KOPT-K1 (cell line): ENCODE measurements around the gene TIMMDC1.
"Not testable (repeated sequence)": the region's sequence is repeated elsewhere in the genome, so short reads cannot be mapped to it uniquely, and the experiment has no call there.

Experiments used
- H3K27ac ChIP-seq: fragments of 200-600 bp; sonication (generic); 2 replicates; pipeline ENCODE4 v1.5.1; 2016; ENCODE audit warnings: antibody characterized with exemption, mild to moderate bottlenecking, low read depth, low read length; ENCODE audit not compliant: poor library complexity, severe bottlenecking
- H3K36me3 ChIP-seq: fragments of 200-600 bp; sonication (generic); 2 replicates; pipeline ENCODE4 v1.5.1; 2017; ENCODE audit warnings: antibody characterized with exemption, mild to moderate bottlenecking, low read length, moderate library complexity; ENCODE audit not compliant: insufficient read depth
- H3K9me3 ChIP-seq: fragments of 200-600 bp; sonication (generic); 2 replicates; pipeline ENCODE4 v1.5.1; 2017; ENCODE audit warnings: antibody characterized with exemption, low read length, mild to moderate bottlenecking; ENCODE audit not compliant: insufficient read depth, poor library complexity, severe bottlenecking

The TIMMDC1 gene

DNA sequence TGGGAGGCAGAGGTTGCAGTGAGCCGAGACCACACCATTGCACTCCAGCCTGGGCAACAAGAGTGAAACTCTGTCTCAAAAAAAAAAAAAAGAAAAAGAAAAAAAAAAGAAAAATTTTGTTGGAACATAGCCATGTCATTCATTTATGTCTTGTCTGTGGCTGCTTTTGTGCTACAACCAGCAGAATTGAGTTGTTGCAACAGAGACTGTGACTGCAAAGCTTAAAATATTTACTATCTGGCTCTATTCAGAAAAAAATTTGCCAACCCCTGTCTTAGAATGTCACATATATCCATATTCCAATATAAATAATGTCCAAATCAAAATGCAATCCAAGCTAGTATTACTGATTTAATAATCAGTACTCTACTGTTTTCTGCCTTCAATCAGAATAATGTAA is 35.9 kb downstream of the TIMMDC1 start:
- H3K27ac ChIP-seq = no peak overlapping the region
- no peaks in the 10 kb centered on the region for H3K9me3 ChIP-seq
- H3K36me3 ChIP-seq = no peaks in the 10 kb centered on the region

DNA sequence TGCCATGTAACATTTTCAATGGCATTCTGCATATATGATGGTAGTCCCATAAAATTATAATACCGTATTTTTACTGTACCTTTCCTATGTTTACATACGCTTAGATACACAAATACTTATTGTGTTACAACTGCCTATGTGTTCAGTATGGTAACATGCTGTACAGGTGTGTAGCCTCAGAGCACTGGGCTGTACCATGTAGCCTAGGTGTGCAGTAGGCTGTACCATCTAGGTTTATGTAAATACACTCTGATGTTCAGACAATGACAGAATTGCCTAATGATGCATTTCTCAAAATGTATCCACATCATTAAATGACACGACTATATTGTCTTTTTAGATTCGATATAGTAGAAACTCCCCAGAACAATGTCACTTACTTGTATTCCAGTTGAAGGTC is 38.4 kb downstream of the TIMMDC1 start:
- Histone ChIP-seq H3K27ac (no peak overlapping the region), H3K9me3 (no peaks in the 10 kb centered on the region), H3K36me3 (no peaks in the 10 kb centered on the region)

DNA sequence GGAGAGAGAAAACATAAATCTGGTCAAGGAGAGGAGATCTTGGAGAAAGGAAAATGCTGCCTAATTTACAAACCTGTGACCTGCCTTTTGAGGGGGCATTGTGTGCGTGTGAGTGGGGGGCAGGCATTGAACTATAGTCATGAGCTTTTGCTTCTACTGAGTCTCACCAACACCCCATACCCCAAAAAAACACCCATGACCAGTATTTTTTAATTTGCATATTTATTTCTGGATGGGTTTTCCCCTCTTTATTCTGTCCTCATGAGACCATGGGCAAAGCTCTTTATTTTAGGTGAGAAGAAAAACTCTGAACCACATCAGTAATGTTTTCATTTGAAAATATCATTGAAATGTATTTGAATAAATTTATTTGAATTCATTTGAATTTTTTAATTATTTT is 40.4 kb downstream of the TIMMDC1 start:
- Histone ChIP-seq H3K36me3 (no peaks in the 10 kb centered on the region), H3K9me3 (no peaks in the 10 kb centered on the region)

DNA sequence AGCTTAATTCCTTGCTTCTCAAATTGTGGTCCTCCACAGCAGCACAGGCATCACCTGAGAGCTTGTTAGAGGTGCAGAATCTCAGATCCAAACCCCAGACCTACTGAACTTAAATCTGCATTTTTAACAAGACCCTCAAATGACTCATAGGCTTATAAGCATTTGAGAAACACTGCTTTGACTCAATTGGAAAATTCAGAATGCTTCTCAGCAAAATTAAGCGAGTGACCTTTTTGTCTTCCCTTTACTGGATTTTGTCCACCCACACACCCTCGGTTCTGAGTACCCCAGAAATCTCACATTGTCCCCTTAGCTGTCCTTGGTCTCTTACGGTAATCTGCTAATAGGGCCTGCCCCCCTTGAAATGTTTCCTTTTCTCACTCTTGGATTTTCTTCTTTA is 43.2 kb downstream of the TIMMDC1 start:
- Histone ChIP-seq H3K9me3 (no peaks in the 10 kb centered on the region), H3K36me3 (no peaks in the 10 kb centered on the region), H3K27ac (no peak overlapping the region)

More for the DNA sequence above, 40.4 kb downstream of the TIMMDC1 start:
- H3K27ac ChIP-seq = no peak overlapping the region

DNA sequence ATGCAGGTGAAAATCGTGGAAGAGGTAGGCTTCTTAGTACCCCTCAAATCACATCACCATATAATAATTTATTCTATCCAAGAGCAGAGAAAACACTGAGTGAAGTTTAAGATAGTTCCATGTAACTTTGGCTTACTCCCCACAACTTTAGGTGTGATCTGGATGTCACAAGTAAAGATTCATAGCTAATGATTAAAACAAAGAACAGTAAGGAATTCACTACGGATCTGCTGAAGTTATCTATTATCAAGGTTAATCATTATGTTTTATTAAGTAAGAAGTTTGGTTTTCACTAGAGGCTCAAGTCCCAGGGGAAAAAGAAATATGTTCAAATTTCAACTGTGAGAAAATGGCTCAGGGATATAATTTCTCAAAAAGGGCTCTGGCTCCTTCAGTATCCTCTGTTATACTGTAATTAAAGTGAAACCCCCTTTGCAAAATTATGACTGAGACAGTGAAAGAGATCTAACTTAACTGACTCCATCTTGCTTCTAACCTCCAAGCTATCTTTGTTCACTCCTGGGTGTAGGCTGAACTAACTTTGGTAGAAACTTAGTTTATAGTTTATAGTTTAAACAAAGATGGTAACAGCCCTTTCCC is 43.9 kb downstream of the TIMMDC1 start:
- Histone ChIP-seq H3K9me3 (no peaks in the 10 kb centered on the region), H3K27ac (no peak overlapping the region), H3K36me3 (no peaks in the 10 kb centered on the region)

DNA sequence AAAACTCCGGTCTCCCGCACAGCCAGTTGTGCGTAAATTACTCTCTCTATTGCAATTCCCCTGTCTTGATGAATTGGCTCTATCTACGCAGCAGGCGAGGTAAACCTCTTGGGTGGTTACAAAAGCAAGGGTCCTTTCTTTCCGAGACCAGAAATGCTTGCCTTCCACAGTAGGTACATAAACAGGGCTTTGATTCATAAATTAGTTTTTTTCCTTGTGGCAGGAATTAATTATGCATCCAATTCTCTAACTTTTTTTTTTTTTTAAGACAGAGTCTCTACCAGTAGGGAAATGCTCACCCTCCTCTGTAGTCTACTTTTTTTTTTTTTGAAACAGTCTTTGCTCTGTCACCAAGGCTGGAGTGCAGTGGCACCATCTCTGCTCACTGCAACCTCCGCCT is 44.8 kb downstream of the TIMMDC1 start:
- H3K9me3 ChIP-seq = no peaks in the 10 kb centered on the region
- H3K27ac ChIP-seq = no peak overlapping the region
- no peaks in the 10 kb centered on the region for H3K36me3 ChIP-seq

DNA sequence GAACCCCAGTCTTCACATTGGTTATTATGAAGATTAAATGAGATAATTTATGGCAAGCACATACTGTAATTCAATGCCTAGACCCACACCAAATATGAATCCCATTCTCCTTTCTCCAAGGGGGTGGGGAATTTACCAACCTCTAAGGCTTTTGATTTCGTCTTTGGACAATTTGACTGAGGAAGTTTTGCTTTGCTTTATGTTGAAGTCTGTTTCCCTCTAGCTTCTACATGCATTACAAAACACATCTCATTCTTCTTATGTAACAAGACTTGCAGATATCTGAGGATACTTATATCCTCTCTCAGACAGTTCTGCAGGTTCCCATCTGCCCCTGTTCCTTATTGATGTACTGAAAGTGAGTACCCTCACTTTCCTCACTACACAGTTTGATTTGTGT is 48.9 kb downstream of the TIMMDC1 start:
- Histone ChIP-seq H3K36me3 (no peaks in the 10 kb centered on the region), H3K27ac (no peak overlapping the region), H3K9me3 (no peaks in the 10 kb centered on the region)

DNA sequence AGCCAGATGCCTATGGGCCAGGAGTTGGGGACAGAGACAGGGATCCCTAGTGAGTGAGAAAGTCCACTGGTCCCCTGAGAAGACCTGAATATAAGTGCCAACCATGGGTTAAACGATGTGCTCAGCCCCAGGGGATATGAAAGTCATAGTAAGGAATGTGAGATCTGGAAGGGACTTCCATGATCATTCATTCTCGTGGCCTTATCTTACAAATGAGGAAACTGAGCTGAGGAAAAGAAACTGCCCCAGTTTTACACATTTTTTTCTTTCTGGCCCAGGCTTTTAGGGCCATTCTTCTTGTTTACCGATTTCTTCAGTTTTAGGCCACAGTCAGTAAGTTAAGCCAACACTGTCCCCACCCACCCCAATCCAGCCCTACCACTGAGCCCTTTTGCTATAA is 50.0 kb downstream of the TIMMDC1 start:
- H3K27ac ChIP-seq = no peak overlapping the region
- H3K36me3 ChIP-seq = no peaks in the 10 kb centered on the region
- no peaks in the 10 kb centered on the region for H3K9me3 ChIP-seq

DNA sequence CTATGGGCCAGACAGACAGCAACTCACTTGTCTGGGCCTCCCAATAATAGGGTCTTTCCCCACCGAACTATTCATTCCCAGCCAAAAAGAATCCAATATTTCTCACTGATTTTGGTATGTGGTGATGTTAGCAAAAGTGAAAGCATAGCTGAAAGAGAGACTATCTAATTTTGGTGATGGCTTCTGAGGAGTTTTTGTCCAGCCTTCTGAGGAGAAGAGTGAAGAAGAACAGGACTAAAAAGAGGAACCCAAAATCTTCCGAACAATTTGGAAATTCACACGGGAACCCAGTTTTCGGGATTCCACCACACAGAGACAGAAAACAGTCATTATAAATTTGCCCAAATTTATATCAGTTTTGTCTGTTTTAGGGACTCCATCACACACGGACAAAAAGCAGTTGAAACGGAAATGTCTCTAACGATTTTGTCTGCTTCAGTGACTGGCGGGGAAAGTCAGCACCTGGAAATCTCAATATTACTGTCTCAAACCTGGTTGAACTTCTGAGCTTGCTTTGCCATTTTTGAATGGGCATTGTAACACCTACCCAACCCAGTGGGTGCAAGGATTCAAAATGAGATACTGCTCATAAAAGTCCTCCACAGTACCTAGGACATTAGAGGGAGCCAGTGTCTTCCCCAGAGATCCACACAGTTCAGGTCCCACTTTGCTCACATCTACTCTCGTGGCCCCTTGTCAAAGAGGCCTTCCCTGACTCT is 52.0 kb downstream of the TIMMDC1 start:
- H3K9me3 ChIP-seq = no peaks in the 10 kb centered on the region
- H3K27ac ChIP-seq = no peak overlapping the region
- H3K36me3 ChIP-seq = no peaks in the 10 kb centered on the region

DNA sequence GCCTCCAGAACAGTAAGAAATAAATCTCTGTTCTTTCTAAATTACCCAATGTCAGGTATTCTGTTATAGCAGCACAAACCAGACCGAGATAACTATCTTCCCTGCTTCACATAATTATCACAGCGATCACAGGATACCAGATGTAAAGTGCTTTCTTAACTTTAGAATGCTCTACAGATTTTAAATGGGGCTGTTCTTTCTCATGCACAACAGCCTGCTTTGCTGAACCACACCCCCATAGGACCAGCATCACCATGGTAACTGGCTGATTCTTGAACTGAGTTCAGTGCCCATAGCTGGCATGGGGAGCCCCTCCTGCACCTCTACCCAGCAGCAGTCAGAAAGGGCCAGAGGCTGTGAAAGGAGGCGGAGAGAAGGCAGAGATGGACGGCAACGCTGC is 53.3 kb downstream of the TIMMDC1 start:
- Histone ChIP-seq H3K36me3 (no peaks in the 10 kb centered on the region), H3K9me3 (no peaks in the 10 kb centered on the region), H3K27ac (no peak overlapping the region)

DNA sequence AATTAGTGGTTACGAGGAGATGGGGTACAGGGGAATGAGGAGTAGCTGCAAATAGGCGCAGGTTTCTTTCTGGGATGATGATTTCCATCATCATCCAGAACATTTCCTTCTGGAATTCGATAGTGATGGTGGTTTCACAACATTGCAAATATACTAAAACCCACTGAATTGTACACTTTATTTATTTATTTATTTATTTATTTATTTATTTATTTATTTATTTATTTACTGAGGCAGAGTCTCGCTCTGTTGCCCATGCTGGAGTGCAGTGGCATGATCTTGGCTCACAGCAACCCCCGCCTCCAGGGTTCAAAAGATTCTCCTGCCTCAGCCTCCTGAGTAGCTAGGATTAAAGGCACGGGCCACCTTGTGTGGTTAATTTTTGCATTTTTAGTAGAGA is 54.6 kb downstream of the TIMMDC1 start:
- not testable (repeated sequence) for H3K27ac ChIP-seq, H3K9me3 ChIP-seq, H3K36me3 ChIP-seq

DNA sequence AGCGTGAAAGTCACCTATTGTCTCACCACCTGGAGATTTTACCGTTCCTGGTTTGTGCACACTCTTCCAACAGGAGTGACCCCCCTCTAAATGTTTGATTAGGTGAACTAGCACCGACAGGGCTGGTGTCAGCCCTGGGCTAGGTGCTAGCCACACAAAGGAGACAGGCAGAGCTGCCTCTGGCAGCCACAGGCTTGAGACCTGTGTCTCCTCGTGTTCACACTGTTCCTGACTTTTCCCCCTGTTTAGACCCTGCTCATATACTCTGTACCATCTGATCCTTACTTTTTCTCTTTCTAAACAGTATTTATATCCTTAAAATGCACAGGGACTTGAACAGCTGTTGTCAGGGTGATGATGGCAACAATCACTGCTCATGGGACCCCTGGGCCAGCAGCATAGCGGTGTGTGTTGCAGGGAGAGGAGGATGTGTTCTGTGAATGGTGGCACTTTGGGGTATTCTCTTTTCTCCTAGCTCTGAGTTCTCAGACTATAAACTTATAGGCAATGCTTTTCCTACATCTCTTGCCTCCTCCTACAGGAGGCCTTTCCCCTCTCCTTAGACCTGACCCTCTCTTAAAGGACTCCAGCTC is 55.6 kb downstream of the TIMMDC1 start:
- no peaks in the 10 kb centered on the region for H3K9me3 ChIP-seq
- H3K27ac ChIP-seq = no peak overlapping the region
- no peaks in the 10 kb centered on the region for H3K36me3 ChIP-seq

DNA sequence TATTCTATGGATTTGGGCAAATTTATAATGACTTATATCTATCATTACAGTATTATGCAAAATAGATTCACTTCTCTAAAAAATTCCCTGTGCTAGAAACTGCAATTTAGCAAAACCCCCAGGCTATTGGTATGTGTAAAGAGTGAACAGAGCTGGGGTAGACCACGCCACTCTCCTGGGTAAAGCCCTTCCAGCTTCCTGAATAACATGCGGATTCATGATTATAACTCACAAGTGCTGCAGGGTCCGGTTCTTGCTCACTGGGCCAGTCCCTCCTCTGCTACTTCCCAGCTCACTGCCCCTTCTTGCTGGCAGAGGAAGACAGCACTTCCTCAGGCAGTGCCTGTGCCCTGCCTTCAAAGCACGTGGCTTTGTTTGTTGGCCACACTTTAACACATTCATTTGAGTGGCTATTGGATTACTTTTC is 57.0 kb downstream of the TIMMDC1 start:
- Histone ChIP-seq H3K36me3 (no peaks in the 10 kb centered on the region), H3K27ac (no peak overlapping the region), H3K9me3 (no peaks in the 10 kb centered on the region)

DNA sequence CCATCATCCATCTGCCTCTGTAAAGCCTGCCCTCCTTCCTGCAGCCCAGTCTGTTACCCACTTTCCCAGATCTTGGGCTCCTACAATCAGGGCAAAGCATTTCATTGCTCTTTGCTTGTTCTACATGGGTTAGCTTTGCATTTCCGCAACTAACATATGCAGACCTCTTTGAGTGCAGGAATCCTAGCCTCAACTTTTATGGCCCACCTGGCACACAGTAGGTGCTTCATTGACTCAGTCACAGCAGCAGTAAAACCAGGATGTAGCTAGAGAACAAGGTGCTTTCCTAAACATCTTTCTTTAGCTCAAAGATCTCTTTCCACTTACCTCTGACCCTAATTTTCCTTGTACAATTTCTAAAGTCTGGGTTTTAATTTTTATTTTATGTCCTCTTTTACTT is 57.6 kb downstream of the TIMMDC1 start:
- no peaks in the 10 kb centered on the region for H3K36me3 ChIP-seq
- no peaks in the 10 kb centered on the region for H3K9me3 ChIP-seq
- no peak overlapping the region for H3K27ac ChIP-seq

DNA sequence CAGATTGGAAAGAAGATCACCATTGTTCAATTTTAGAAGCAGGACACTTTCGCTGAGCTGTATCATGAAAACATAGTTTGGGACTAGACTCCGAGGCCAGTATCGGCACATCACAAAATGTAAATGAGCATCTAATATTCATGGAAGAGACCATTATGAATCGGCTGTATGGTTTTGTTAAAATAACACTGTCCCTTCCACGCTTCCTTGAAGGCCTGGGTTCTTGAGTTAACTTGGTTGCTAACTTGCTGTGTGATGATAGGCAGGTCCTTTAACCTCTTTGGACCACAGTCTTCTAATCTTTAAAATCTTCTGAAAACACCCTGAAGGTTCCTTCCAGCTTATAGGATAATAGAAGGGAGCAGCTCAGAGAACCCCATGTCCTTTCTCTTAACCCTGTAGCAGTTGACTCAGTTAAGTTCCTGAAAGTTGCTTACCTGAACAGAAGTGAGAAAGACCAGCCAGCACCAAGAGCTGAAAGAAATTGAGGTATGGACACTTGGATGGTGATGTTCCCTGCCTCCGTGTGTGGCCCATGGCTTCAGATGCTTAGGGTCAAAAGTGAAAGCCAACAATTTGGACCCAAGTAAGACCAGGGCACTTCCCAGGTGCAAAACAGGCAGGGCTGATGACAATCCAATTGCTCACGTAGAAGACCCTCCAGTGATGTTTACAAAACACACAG is 59.0 kb downstream of the TIMMDC1 start:
- H3K9me3 ChIP-seq = no peaks in the 10 kb centered on the region
- H3K36me3 ChIP-seq = no peaks in the 10 kb centered on the region
- H3K27ac ChIP-seq = no peak overlapping the region
